H9 (cell line): ENCODE results near the gene ZNF648. TPM values are rescaled to one million over a fixed set of nuclear protein-coding genes. Genes with fewer than 3 reads are reported as not detected.

Source experiments
- DNase-seq: peaks from one replicate; pipeline ENCODE4 v3.0.0-alpha.2; 2017
- H2AFZ ChIP-seq: one replicate; pipeline ENCODE4 v1.6.1; 2013; ENCODE audit warnings: mild to moderate bottlenecking, low read length, control low read depth, moderate library complexity
- H2AK5ac ChIP-seq: 2 replicates; pipeline ENCODE4 v1.6.1; 2013; ENCODE audit warnings: low read length, control low read depth, mixed read lengths; ENCODE audit not compliant: insufficient read length
- H2BK120ac ChIP-seq: one replicate; pipeline ENCODE4 v1.6.1; 2013; ENCODE audit warnings: low read depth, mild to moderate bottlenecking, low read length, control low read depth, inconsistent platforms; ENCODE audit not compliant: poor library complexity, severe bottlenecking
- H2BK12ac ChIP-seq: 2 replicates; pipeline ENCODE4 v1.6.1; 2013; ENCODE audit warnings: low read length, control low read depth, mixed read lengths, low read depth; ENCODE audit not compliant: insufficient read length
- H2BK15ac ChIP-seq: 2 replicates; pipeline ENCODE4 v1.6.1; 2013; ENCODE audit warnings: low read depth, low read length, control low read depth
- H2BK20ac ChIP-seq: one replicate; pipeline ENCODE4 v1.6.1; 2013; ENCODE audit warnings: low read depth, mild to moderate bottlenecking, low read length, control low read depth, inconsistent platforms; ENCODE audit not compliant: poor library complexity, severe bottlenecking
- H2BK5ac ChIP-seq: 2 replicates; pipeline ENCODE4 v1.6.1; 2013; ENCODE audit warnings: low read length, control low read depth, mixed read lengths; ENCODE audit not compliant: insufficient read length
- H3K14ac ChIP-seq: 2 replicates; pipeline ENCODE4 v1.6.1; 2013; ENCODE audit warnings: low read length, control low read depth; ENCODE audit not compliant: insufficient read depth
- H3K18ac ChIP-seq: 2 replicates; pipeline ENCODE4 v1.6.1; 2013; ENCODE audit warnings: low read depth, mild to moderate bottlenecking, mixed read lengths, low read length, control low read depth; ENCODE audit not compliant: insufficient read length
- H3K23ac ChIP-seq: 2 replicates; pipeline ENCODE4 v1.6.1; 2013; ENCODE audit warnings: low read length, control low read depth, mixed read lengths, low read depth; ENCODE audit not compliant: insufficient read length
- H3K23me2 ChIP-seq: 2 replicates; pipeline ENCODE4 v1.6.1; 2013; ENCODE audit warnings: low read depth, mild to moderate bottlenecking, mixed read lengths, low read length, control low read depth; ENCODE audit not compliant: insufficient read length, poor library complexity, severe bottlenecking
- H3K27ac ChIP-seq: 2 replicates; pipeline ENCODE4 v1.5.1; 2013; ENCODE audit warnings: low read length, control low read depth, mixed read lengths, low read depth; ENCODE audit not compliant: insufficient read length
- H3K27me3 ChIP-seq: 2 replicates; pipeline ENCODE4 v1.6.1; 2013; ENCODE audit warnings: low read length, control low read depth, inconsistent platforms; ENCODE audit not compliant: insufficient read depth
- H3K4ac ChIP-seq: 2 replicates; pipeline ENCODE4 v1.6.1; 2013; ENCODE audit warnings: low read depth, mild to moderate bottlenecking, control low read depth, inconsistent platforms, low read length, moderate library complexity
- H3K4me1 ChIP-seq: 2 replicates; pipeline ENCODE4 v1.6.1; 2013; ENCODE audit warnings: low read length, control low read depth, inconsistent platforms; ENCODE audit not compliant: insufficient read depth
- H3K4me2 ChIP-seq: 2 replicates; pipeline ENCODE4 v1.6.1; 2013; ENCODE audit warnings: low read length, control low read depth, mixed read lengths; ENCODE audit not compliant: insufficient read length, insufficient read depth
- H3K56ac ChIP-seq: 2 replicates; pipeline ENCODE4 v1.6.1; 2013; ENCODE audit warnings: low read depth, mild to moderate bottlenecking, mixed read lengths, low read length, control low read depth; ENCODE audit not compliant: insufficient read length
- H3K79me1 ChIP-seq: 2 replicates; pipeline ENCODE4 v1.6.1; 2013; ENCODE audit warnings: low read depth, mild to moderate bottlenecking, moderate library complexity, low read length, control low read depth, inconsistent platforms; ENCODE audit not compliant: insufficient read depth, poor library complexity, severe bottlenecking
- H3K79me2 ChIP-seq: 2 replicates; pipeline ENCODE4 v1.6.1; 2013; ENCODE audit warnings: low read length, control low read depth, inconsistent platforms; ENCODE audit not compliant: insufficient read depth
- H3K9ac ChIP-seq: 2 replicates; pipeline ENCODE4 v1.6.1; 2013; ENCODE audit warnings: low read length, control low read depth, mixed read lengths; ENCODE audit not compliant: insufficient read length; ENCODE audit errors: extremely low read depth
- H3K9me3 ChIP-seq: one replicate; pipeline ENCODE4 v1.6.1; 2013; ENCODE audit warnings: low read depth, low read length, inconsistent platforms; ENCODE audit not compliant: control insufficient read depth
- H3T11ph ChIP-seq: one replicate; pipeline ENCODE4 v1.6.1; 2013; ENCODE audit warnings: mild to moderate bottlenecking, low read length, control low read depth, inconsistent platforms
- H4K20me1 ChIP-seq: one replicate; pipeline ENCODE4 v1.6.1; 2013; ENCODE audit not compliant: control insufficient read depth, insufficient read length, insufficient read depth
- H4K5ac ChIP-seq: 2 replicates; pipeline ENCODE4 v1.6.1; 2013; ENCODE audit warnings: low read depth, mild to moderate bottlenecking, mixed read lengths, low read length, control low read depth; ENCODE audit not compliant: insufficient read length
- H4K8ac ChIP-seq: replicated peaks from 2 replicates; pipeline ENCODE4 v1.6.1; 2013; ENCODE audit warnings: low read length, control low read depth, mixed read lengths, low read depth; ENCODE audit not compliant: insufficient read length
- H4K91ac ChIP-seq: 2 replicates; pipeline ENCODE4 v1.6.1; 2013; ENCODE audit warnings: low read depth, mild to moderate bottlenecking, moderate library complexity, mixed read lengths, low read length, control low read depth; ENCODE audit not compliant: insufficient read length
- H3K27ac Mint-ChIP-seq, 3 experiments: 2 replicates in 2 of 3; 3 replicates in 1 of 3; pipeline ENCODE4 v1.8.0; 2020 to 2021; ENCODE audit warnings: mixed read lengths in 3 of 3, mild to moderate bottlenecking in 1 of 3, moderate library complexity in 1 of 3
- H3K27me3 Mint-ChIP-seq: 2 replicates; pipeline ENCODE4 v1.8.0; 2021; ENCODE audit warnings: low read depth, mild to moderate bottlenecking, moderate library complexity, mixed read lengths
- H3K36me3 Mint-ChIP-seq, 3 experiments: 2 replicates in 2 of 3; 3 replicates in 1 of 3; pipeline ENCODE4 v1.8.0; 2020 to 2021; ENCODE audit warnings: low read depth in 3 of 3, mixed read lengths in 3 of 3; ENCODE audit not compliant: insufficient read depth in 1 of 3
- H3K4me1 Mint-ChIP-seq, 2 experiments: 2 replicates each; pipeline ENCODE4 v1.8.0; 2020; ENCODE audit warnings: mixed read lengths in 2 of 2
- H3K4me3 Mint-ChIP-seq, 2 experiments: 2 replicates in 1 of 2; 3 replicates in 1 of 2; pipeline ENCODE4 v1.8.0; 2020 to 2021; ENCODE audit warnings: mild to moderate bottlenecking in 2 of 2, mixed read lengths in 2 of 2, moderate library complexity in 1 of 2
- H3K9me3 Mint-ChIP-seq, 2 experiments: 2 replicates in 1 of 2; 3 replicates in 1 of 2; pipeline ENCODE4 v1.8.0; 2020; ENCODE audit warnings: mild to moderate bottlenecking in 2 of 2, mixed read lengths in 2 of 2, moderate library complexity in 1 of 2
- CTCF ChIP-seq: fragments of 200-600 bp; sonication (generic); conservative IDR thresholded peaks from 3 replicates; pipeline ENCODE4 v1.8.0; 2021; ENCODE audit warnings: antibody characterized with exemption, mild to moderate bottlenecking
- WGBS: extraction: QIAGEN DNeasy Blood & Tissue Kit; methylation state at CpG from one replicate; pipeline ENCODE4 v1.1.7; 2013; ENCODE audit warnings: missing lambda C conversion rate, low lambda C conversion rate, mixed read lengths; ENCODE audit not compliant: insufficient read length; ENCODE audit errors: extremely low coverage; 5-methylcytosine and 5-hydroxymethylcytosine counted together
- total RNA-seq: library from RNA; stranded (reverse); gene quantifications from 2 replicates; pipeline ENCODE4 v1.2.1, GENCODE V29; 2021

Gene ZNF648
- total RNA-seq, 1 experiment from 2014 or later: 1.4 TPM

GRCh38 chr1:182101415-182102042 lies 40.0 kb upstream of the ZNF648 start:
- Histone ChIP-seq H2BK5ac (no peak overlapping the region), H3K9ac (no peak overlapping the region), H3K9me3 (no peaks in the 10 kb centered on the region), H3K56ac (no peak overlapping the region), H2BK120ac (no peak overlapping the region), H4K8ac (no peak overlapping the region), H3K79me1 (no peaks in the 10 kb centered on the region), H4K20me1 (no peaks in the 10 kb centered on the region), H3K27me3 (no peaks in the 10 kb centered on the region), H3K23me2 (no peaks in the 10 kb centered on the region), H3K23ac (no peak overlapping the region), H3K4me2 (peak overlapping the region; percentile 10), H2AFZ (no peak overlapping the region), H3K14ac (no peak overlapping the region), H3K4me1 (peaks cover 7% of the 10 kb centered on the region), H4K91ac (no peak overlapping the region), H2BK15ac (no peak overlapping the region), H2BK12ac (no peak overlapping the region), H3K4ac (no peak overlapping the region), H3K27ac (peak overlapping the region; percentile 92), H3K79me2 (no peaks in the 10 kb centered on the region), H4K5ac (no peak overlapping the region), H2AK5ac (no peak overlapping the region), H3K18ac (no peak overlapping the region), H2BK20ac (no peak overlapping the region), H3T11ph (no peak overlapping the region)
- peak overlapping the region; percentile 97 to 99 (median 97) for H3K27ac Mint-ChIP-seq
- H3K36me3 Mint-ChIP-seq: peaks cover 4 to 25% (median 8%) of the 10 kb centered on the region in 3 experiments; a peak in 6 of 7 replicates
- peaks cover 4 to 11% of the 10 kb centered on the region in 2 experiments for H3K9me3 Mint-ChIP-seq
- H3K4me3 Mint-ChIP-seq: peak overlapping the region; percentile 5 to 6; a peak in 3 of 5 replicates
- no peak for TF ChIP-seq CTCF
- peaks cover 30 to 42% of the 10 kb centered on the region in 2 experiments for H3K4me1 Mint-ChIP-seq
- DNase-seq: peak; percentile 98
- no peaks in the 10 kb centered on the region for H3K27me3 Mint-ChIP-seq
- WGBS: no CpG with 5 or more reads among the region's 8 CpGs
